ENCODE measurements around the gene CORO2B.

DNA sequence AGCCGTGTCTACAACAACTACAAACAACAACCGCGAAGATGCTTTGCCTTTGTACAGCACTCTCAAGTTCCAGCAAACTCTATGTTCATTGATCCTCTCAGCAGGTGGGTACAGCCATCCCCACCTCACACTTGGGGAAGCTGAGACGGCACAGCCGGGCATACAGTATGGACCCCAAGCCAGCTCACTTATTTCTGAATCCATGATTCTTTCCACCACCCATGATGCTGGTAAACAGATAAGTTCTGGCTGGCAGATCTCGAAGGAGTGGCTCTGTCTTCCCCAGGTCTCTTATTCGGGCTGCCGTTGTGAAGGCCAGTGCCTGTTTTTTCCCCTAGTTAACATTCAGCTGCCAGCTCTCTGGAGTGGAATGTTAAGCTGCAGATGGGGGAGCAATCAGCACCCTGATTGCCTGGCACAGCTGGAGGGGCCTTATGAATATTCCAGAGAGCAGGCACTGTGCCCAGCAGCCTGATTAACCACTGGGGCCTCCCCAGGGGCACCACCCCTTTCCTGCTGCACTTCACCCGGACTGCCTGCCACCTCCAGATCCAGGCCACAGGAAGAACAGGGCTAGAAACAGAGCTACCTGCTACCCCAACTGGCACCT is 73.2 kb downstream of the CORO2B start:
- TF ChIP-seq, protein P1, sequence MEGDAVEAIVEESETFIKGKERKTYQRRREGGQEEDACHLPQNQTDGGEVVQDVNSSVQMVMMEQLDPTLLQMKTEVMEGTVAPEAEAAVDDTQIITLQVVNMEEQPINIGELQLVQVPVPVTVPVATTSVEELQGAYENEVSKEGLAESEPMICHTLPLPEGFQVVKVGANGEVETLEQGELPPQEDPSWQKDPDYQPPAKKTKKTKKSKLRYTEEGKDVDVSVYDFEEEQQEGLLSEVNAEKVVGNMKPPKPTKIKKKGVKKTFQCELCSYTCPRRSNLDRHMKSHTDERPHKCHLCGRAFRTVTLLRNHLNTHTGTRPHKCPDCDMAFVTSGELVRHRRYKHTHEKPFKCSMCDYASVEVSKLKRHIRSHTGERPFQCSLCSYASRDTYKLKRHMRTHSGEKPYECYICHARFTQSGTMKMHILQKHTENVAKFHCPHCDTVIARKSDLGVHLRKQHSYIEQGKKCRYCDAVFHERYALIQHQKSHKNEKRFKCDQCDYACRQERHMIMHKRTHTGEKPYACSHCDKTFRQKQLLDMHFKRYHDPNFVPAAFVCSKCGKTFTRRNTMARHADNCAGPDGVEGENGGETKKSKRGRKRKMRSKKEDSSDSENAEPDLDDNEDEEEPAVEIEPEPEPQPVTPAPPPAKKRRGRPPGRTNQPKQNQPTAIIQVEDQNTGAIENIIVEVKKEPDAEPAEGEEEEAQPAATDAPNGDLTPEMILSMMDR (IDR thresholded peaks at IDR 0.05; ENCODE audit: borderline replicate concordance, extremely low read depth, low read length, poor library complexity, severe bottlenecking) = no peak
- no peak for TF ChIP-seq EZH2 (IDR thresholded peaks at IDR 0.05; ENCODE audit: borderline replicate concordance, low read depth, low read length, severe bottlenecking)

Measured in DND-41 (cell line).